Uterus (tissue), 2 donors: Measurements from ENCODE around the gene SP3.

Experiments
- POLR2A ChIP-seq, 2 donors: fragments of 450-650 bp; IDR thresholded peaks; one replicate each; pipeline ENCODE4 v1.6.1; 2016; ENCODE audit warnings: antibody characterized with exemption in 2 of 2, mild to moderate bottlenecking in 1 of 2, moderate library complexity in 1 of 2
- TF ChIP-seq, protein P1 (sequence below), 4 experiments: fragments of 200-600 bp in 2 of 4; fragments of 450-650 bp in 2 of 4; sonication (generic) in 2 of 4; IDR thresholded peaks; one replicate each; pipeline ENCODE4 v1.5.1; 2016 to 2019; ENCODE audit warnings: antibody characterized with exemption in 4 of 4, mild to moderate bottlenecking in 2 of 4, moderate library complexity in 1 of 4

- TF ChIP-seq, protein P1, sequence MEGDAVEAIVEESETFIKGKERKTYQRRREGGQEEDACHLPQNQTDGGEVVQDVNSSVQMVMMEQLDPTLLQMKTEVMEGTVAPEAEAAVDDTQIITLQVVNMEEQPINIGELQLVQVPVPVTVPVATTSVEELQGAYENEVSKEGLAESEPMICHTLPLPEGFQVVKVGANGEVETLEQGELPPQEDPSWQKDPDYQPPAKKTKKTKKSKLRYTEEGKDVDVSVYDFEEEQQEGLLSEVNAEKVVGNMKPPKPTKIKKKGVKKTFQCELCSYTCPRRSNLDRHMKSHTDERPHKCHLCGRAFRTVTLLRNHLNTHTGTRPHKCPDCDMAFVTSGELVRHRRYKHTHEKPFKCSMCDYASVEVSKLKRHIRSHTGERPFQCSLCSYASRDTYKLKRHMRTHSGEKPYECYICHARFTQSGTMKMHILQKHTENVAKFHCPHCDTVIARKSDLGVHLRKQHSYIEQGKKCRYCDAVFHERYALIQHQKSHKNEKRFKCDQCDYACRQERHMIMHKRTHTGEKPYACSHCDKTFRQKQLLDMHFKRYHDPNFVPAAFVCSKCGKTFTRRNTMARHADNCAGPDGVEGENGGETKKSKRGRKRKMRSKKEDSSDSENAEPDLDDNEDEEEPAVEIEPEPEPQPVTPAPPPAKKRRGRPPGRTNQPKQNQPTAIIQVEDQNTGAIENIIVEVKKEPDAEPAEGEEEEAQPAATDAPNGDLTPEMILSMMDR (IDR thresholded peaks at IDR 0.05), result no peak
- no peak for TF ChIP-seq POLR2A (IDR thresholded peaks at IDR 0.05)
These were observed 8.7 kb downstream of the SP3 start for GRCh38 chr2:173956454-173956853.
